Cardiac muscle cell (in vitro differentiated cells and primary cell): ENCODE data around the gene IKBIP. TPM values are rescaled to one million over a fixed set of nuclear protein-coding genes. Genes with fewer than 3 reads are reported as not detected.

Source experiments
- DNase-seq, 2 donors: peaks; one replicate each; pipeline versions ENCODE4 v3.0.0 to v3.0.0-alpha.2; 2010 to 2017; ENCODE audit warnings: low read depth in 1 of 2, low spot score in 1 of 2
- H3K27ac ChIP-seq: fragments of 200-600 bp; sonication (generic); 2 replicates; pipeline ENCODE4 v1.5.1; 2016
- H3K27me3 ChIP-seq: fragments of 200-600 bp; sonication (generic); 2 replicates; pipeline ENCODE4 v1.6.0; 2016; ENCODE audit warnings: control low read depth
- H3K36me3 ChIP-seq: fragments of 200-600 bp; sonication (generic); 2 replicates; pipeline ENCODE4 v1.5.1; 2016; ENCODE audit warnings: control low read depth
- H3K4me1 ChIP-seq: fragments of 200-600 bp; sonication (generic); 2 replicates; pipeline ENCODE4 v1.8.1; 2017; ENCODE audit warnings: low read depth, mild to moderate bottlenecking, mixed run types
- H3K4me3 ChIP-seq: fragments of 200-600 bp; sonication (generic); 2 replicates; pipeline ENCODE4 v1.5.1; 2016; ENCODE audit warnings: mild to moderate bottlenecking
- H3K9me3 ChIP-seq: fragments of 200-600 bp; sonication (generic); 2 replicates; pipeline ENCODE4 v1.5.1; 2017; ENCODE audit warnings: low read depth, mild to moderate bottlenecking, control low read depth
- CTCF ChIP-seq: IDR thresholded peaks from 2 replicates; pipeline ENCODE4 v1.5.1; 2012; ENCODE audit warnings: low read depth, mild to moderate bottlenecking, low read length
- polyA plus RNA-seq: library from polyadenylated mRNA; unstranded; fragments of >200 nt; fragmentation: Nextera tagmentation; extraction: Ambion mirVana; gene quantifications from 2 replicates; pipeline ENCODE4 v1.2.1, GENCODE V29; 2016
- total RNA-seq: library from RNA; depleted of rRNA; stranded (reverse); fragments of >200 nt; gene quantifications from 2 replicates; pipeline ENCODE4 v1.2.3, GENCODE V29; 2016

Gene IKBIP
- total and polyA plus RNA-seq, 2 experiments from 2014 or later, result 19.7 to 31.7 TPM

GRCh38 chr12:98575013-98575412 lies 69.6 kb downstream of the IKBIP start:
- peaks cover 10% of the 10 kb centered on the region for H3K4me1 ChIP-seq

More at GRCh38 chr12:98575013-98575412, 69.6 kb downstream of the IKBIP start:
- Histone ChIP-seq H3K27me3 (no peaks in the 10 kb centered on the region), H3K36me3 (no peaks in the 10 kb centered on the region), H3K4me3 (no peak overlapping the region), H3K27ac (no peak overlapping the region), H3K9me3 (no peaks in the 10 kb centered on the region)
- TF ChIP-seq CTCF, result no peak
- DNase-seq, result no peak

Other genes starting within 250 kb of the IKBIP start
- 98.1 and 123 TPM in 2 replicates for gene TMPO, start 129.2 kb downstream of the IKBIP start, total RNA-seq
- 26.6 and 40.9 TPM in 2 replicates for gene TMPO, start 129.2 kb downstream of the IKBIP start, polyA plus RNA-seq
- 1,140 and 1,319 TPM in 2 replicates for gene SLC25A3, start 51.1 kb downstream of the IKBIP start, total RNA-seq
- 711 and 804 TPM in 2 replicates for gene SLC25A3, start 51.1 kb downstream of the IKBIP start, polyA plus RNA-seq
- 13.6 and 13.8 TPM in 2 replicates for gene APAF1, start 502 bp upstream of the IKBIP start, total RNA-seq
- gene APAF1, start 502 bp upstream of the IKBIP start, polyA plus RNA-seq, result 11.8 and 13.4 TPM in 2 replicates